Adrenal gland (tissue), 12 donors: ENCODE results near the gene TMEM145. TPM values are rescaled to one million over a fixed set of nuclear protein-coding genes. Genes with fewer than 3 reads are reported as not detected.

Experiments
- DNase-seq, 7 donors: peaks; one replicate each; pipeline ENCODE4 v3.0.0-alpha.2; 2019 to 2020
- H3K27ac ChIP-seq, 5 donors: fragments of 200-600 bp; sonication (generic) in 4 of 5; 1 replicate in 3 of 5; 2 replicates in 2 of 5; pipeline versions ENCODE4 v1.5.1 to v1.8.0; 2016 to 2020; ENCODE audit warnings: mild to moderate bottlenecking in 1 of 5
- H3K27me3 ChIP-seq: fragments of 200-600 bp; 2 replicates; pipeline ENCODE4 v1.8.0; 2021
- H3K36me3 ChIP-seq, 2 donors: fragments of 200-600 bp; replicated peaks in 1 of 2; 1 replicate in 1 of 2; 2 replicates in 1 of 2; pipeline versions ENCODE4 v1.5.1 to v1.8.0; 2018 to 2022
- H3K4me1 ChIP-seq, 2 donors: fragments of 200-600 bp; replicated peaks in 1 of 2; 1 replicate in 1 of 2; 2 replicates in 1 of 2; pipeline versions ENCODE4 v1.5.1 to v1.8.0; 2018 to 2021
- H3K4me3 ChIP-seq, 4 donors: fragments of 200-600 bp; sonication (generic) in 3 of 4; one replicate each; pipeline ENCODE4 v1.5.1; 2016 to 2018
- H3K9me3 ChIP-seq, 3 donors: fragments of 200-600 bp; sonication (generic) in 1 of 3; replicated peaks in 1 of 3; 1 replicate in 2 of 3; 2 replicates in 1 of 3; pipeline versions ENCODE4 v1.5.1 to v1.8.0; 2016 to 2021
- POLR2A ChIP-seq, 2 donors: fragments of 450-650 bp; IDR thresholded peaks; one replicate each; pipeline ENCODE4 v1.6.1; 2017; ENCODE audit warnings: antibody characterized with exemption in 2 of 2, mild to moderate bottlenecking in 2 of 2, moderate library complexity in 1 of 2
- WGBS, 4 donors: extraction: QIAGEN DNeasy Blood & Tissue Kit in 2 of 4; methylation state at CpG; one replicate each; pipeline versions ENCODE4 v1.1.5 to v1.1.7; 2013 to 2017; 5-methylcytosine and 5-hydroxymethylcytosine counted together
- intact Hi-C, 2 donors: fragments of 100-400 bp; cut with DNase I; formaldehyde crosslinking; loops; one replicate each; pipeline versions ENCODE4 v1.14.1 to v1.15.0; 2022 to 2023
- polyA plus RNA-seq, 3 donors: library from polyadenylated mRNA; stranded (reverse); fragments of 200-250 nt in 2 of 3; fragments of 350-450 nt in 1 of 3; fragmentation: Illumina TruSeq in 1 of 3; extraction: RNeasy Lipid Tissue Mini Kit (QIAGEN cat#74804) in 1 of 3; gene quantifications; one replicate each; pipeline ENCODE4 v1.2.3, GENCODE V29; 2013 to 2014
- total RNA-seq, 9 donors: library from RNA; depleted of rRNA in 4 of 9; stranded (reverse); fragments of >200 nt in 4 of 9; fragments of 120-200 nt in 1 of 9; fragmentation: NEBNext Ultra II Directional in 1 of 9; extraction: Animal tissue kit (Norgen Biotek cat#: 25700) in 1 of 9; gene quantifications; one replicate each; pipeline versions ENCODE4 v1.1.0 to v1.2.4, GENCODE V29; 2013 to 2023
- TF ChIP-seq, protein P1 (sequence below), 6 experiments: fragments of 450-650 bp in 4 of 6; fragments of 200-600 bp in 2 of 6; sonication (generic) in 1 of 6; IDR thresholded peaks; 1 replicate in 5 of 6; 2 replicates in 1 of 6; pipeline versions ENCODE4 v1.5.1 to v1.8.0; 2016 to 2021; ENCODE audit warnings: antibody characterized with exemption in 6 of 6, mild to moderate bottlenecking in 2 of 6, moderate library complexity in 1 of 6
- donor health status: healthy with polysubstance abuse.
- donor health status: Bipolar disorder and iron deficiency.
- donor health status: DM: yes; HTN: yes; CAD: no.
- donor health status: DM: no; HTN: no; CAD: no.
- donor health status: DM: no; HTN: no; CAD: no.
- donor health status: DM: yes; HTN: yes; CAD: no.

Gene TMEM145
- total and polyA plus RNA-seq, 12 donors, result 0.94 to 31.7 (median 4.5) TPM; not detected in 3

DNA sequence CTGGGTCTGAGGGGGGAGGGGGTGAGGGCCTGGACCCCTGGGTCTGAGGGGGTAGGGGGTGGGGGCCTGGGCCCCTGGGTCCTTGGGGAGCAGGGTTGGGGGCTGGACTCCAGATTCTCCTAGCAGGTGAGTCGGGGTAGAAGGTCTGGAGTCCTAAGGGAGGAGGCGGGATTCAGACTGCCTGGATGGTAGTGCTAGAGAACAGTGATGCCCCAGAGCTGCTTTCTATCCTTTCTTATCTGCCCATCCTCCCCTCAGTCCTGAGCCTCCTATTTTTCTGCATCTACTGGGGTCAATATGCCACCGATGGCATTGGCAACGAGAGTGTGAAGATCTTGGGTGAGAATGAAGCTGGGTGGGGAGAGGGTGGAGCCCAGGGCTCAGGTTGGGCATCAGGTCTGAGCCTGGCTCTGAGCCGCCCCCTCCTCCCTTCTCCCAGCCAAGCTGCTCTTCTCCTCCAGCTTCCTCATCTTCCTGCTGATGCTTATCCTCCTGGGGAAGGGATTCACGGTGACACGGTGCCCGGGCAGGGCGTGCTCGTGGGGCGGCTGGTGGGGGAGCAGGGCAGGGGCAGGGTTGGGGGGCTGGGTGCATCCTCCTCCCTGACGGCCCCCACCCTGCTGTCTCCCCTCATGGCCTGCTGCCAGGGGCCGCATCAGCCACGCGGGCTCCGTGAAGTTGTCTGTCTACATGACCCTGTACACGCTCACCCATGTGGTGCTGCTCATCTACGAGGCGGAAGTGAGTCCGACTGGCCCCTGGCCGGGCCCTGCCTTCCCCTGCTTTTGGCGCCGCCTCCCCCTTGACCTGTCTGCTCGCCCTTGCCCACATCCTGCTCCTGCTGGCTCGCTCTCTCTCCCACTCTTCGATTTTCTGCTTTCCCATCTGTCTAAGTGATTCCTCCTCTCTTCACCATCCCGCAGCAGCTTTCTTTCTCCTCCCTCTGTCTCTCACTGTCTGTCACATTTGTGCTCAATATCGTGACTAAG, 3.4 kb downstream of the TMEM145 start:
- no peak for TF ChIP-seq POLR2A (IDR thresholded peaks at IDR 0.05)
- TF ChIP-seq, protein P1, sequence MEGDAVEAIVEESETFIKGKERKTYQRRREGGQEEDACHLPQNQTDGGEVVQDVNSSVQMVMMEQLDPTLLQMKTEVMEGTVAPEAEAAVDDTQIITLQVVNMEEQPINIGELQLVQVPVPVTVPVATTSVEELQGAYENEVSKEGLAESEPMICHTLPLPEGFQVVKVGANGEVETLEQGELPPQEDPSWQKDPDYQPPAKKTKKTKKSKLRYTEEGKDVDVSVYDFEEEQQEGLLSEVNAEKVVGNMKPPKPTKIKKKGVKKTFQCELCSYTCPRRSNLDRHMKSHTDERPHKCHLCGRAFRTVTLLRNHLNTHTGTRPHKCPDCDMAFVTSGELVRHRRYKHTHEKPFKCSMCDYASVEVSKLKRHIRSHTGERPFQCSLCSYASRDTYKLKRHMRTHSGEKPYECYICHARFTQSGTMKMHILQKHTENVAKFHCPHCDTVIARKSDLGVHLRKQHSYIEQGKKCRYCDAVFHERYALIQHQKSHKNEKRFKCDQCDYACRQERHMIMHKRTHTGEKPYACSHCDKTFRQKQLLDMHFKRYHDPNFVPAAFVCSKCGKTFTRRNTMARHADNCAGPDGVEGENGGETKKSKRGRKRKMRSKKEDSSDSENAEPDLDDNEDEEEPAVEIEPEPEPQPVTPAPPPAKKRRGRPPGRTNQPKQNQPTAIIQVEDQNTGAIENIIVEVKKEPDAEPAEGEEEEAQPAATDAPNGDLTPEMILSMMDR (IDR thresholded peaks at IDR 0.05), result no peak
- no peaks in the 10 kb centered on the region for H3K9me3 ChIP-seq
- DNase-seq, result no peak
- 43 to 58% (median 52%) methylated on average over 19 to 28 of the region's 28 CpGs for WGBS, 4 donors
- H3K4me1 ChIP-seq, result peaks cover 9 to 10% of the 10 kb centered on the region in 2 donors
- no peaks in the 10 kb centered on the region for H3K27me3 ChIP-seq
- no peak overlapping the region for H3K27ac ChIP-seq
- intact Hi-C loops, result no loop called here
- H3K4me3 ChIP-seq, result no peak overlapping the region
- no peaks in the 10 kb centered on the region for H3K36me3 ChIP-seq

DNA sequence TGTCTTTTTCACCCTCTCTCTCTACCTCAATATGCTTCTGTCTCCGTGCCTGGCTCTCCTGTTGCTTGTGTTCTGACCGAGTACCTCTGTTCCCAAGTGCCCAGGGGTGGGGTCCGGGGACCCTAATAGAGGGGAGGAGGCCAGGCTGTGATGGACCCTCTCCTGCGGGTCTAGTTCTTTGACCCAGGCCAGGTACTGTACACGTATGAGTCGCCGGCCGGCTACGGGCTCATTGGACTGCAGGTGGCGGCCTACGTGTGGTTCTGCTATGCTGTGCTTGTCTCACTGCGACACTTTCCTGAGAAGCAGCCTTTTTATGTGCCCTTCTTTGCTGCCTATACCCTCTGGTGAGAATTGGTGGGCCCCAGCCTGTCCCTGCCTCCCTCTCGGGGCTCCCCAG, 4.4 kb downstream of the TMEM145 start:
- TF ChIP-seq POLR2A (IDR thresholded peaks at IDR 0.05), result no peak
- TF ChIP-seq, protein P1 (IDR thresholded peaks at IDR 0.05), result no peak
- WGBS, 4 donors, result 86 to 96% (median 92%) methylated on average over 13 of the region's 13 CpGs
- intact Hi-C loops, result no loop called here

DNA sequence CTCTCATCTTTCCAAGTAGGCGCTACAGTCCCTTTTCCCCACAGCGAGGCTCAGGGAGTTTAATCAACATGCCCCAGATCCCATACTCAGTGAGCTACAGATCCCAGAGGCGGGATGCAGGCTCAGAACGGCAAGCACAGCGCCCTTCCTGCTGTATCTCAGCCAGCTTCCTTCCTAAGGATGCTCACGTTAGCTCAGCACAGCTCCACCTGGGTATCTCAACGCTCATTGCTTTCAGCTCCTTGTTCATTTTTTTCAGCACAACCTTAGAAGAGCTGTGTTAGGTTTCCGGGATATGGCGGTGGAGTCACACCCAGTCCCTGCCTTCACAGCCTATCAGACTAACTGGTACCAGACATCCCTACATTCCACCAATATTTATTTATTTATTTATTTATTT, 9.2 kb downstream of the TMEM145 start:
- H3K27ac ChIP-seq, result no peak overlapping the region
- intact Hi-C loops, result loop anchor here in 1 of 2 donors (10.0 kb wide), 1 partner anchor 188 kb away; the partner anchor contains the start of gene POU2F2
- WGBS, 4 donors, result 76 to 84% (median 80%) methylated on average over 9 of the region's 9 CpGs
- H3K27me3 ChIP-seq, result peaks cover 16% of the 10 kb centered on the region
- no peak for DNase-seq
- no peak overlapping the region for H3K4me3 ChIP-seq
- no peak for TF ChIP-seq POLR2A (IDR thresholded peaks at IDR 0.05)
- H3K9me3 ChIP-seq, result no peaks in the 10 kb centered on the region
- no peaks in the 10 kb centered on the region for H3K36me3 ChIP-seq
- H3K4me1 ChIP-seq, result peaks cover 14% of the 10 kb centered on the region in 2 donors

More for the DNA sequence above, 4.4 kb downstream of the TMEM145 start:
- Histone ChIP-seq H3K4me3 (no peak overlapping the region), H3K4me1 (peaks cover 9 to 10% of the 10 kb centered on the region in 2 donors), H3K36me3 (no peaks in the 10 kb centered on the region), H3K27me3 (no peaks in the 10 kb centered on the region), H3K9me3 (no peaks in the 10 kb centered on the region), H3K27ac (no peak overlapping the region)
- DNase-seq, result no peak

DNA sequence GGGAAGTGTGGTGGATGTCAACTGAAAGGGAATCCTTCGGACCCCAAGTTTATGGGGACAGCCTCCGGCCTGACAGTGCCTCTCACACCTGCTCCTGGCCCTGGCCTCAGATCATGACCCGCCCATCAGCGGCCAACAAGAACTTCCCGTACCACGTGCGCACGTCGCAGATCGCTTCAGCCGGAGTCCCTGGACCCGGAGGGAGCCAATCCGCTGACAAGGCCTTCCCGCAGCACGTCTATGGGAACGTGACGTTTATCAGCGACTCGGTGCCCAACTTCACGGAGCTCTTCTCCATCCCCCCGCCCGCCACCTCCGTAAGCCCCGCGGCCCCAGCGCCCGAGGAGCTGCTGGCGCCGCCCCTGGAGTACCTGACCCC, 10.4 kb downstream of the TMEM145 start:
- H3K36me3 ChIP-seq, result no peaks in the 10 kb centered on the region
- intact Hi-C loops, result loop anchor here in 1 of 2 donors (10.0 kb wide), 1 partner anchor 189 kb away; the partner anchor contains the start of gene POU2F2
- H3K4me3 ChIP-seq, result no peak overlapping the region
- no peak overlapping the region for H3K27ac ChIP-seq
- no peak for TF ChIP-seq POLR2A (IDR thresholded peaks at IDR 0.05)
- H3K9me3 ChIP-seq, result no peaks in the 10 kb centered on the region
- no peak for DNase-seq
- H3K27me3 ChIP-seq, result peaks cover 16% of the 10 kb centered on the region
- H3K4me1 ChIP-seq, result peaks cover 14 to 22% of the 10 kb centered on the region in 2 donors
- WGBS, 4 donors, result 36 to 38% (median 37%) methylated on average over 13 to 29 of the region's 29 CpGs; no CpG with 5 or more reads in 1 of the 4 donors
